T-helper 2 cell (primary cell): ENCODE measurements around the gene RUNX2.
A peak's percentile ranks its signal among the peaks of the same experiment; 100 is the strongest.

Experiments
- DNase-seq, 5 experiments: peaks; one replicate each; pipeline versions ENCODE4 v3.0.0 to v3.0.0-alpha.2; 2012 to 2022

Gene RUNX2

GRCh38 chr6:45681860-45682511 lies 353.9 kb downstream of the RUNX2 start:
- DNase-seq = peak in 1 of 5 experiments; percentile 88

- DNase-seq = no peak
Measured at GRCh38 chr6:45684476-45684875, 356.3 kb downstream of the RUNX2 start.

GRCh38 chr6:45685076-45685475 lies 356.9 kb downstream of the RUNX2 start:
- no peak for DNase-seq

- DNase-seq = no peak
Measured at GRCh38 chr6:45686841-45687569, 358.9 kb downstream of the RUNX2 start.

- DNase-seq = no peak
Measured at GRCh38 chr6:45687570-45687969, 359.4 kb downstream of the RUNX2 start.

GRCh38 chr6:45688180-45688579 lies 360.1 kb downstream of the RUNX2 start:
- DNase-seq = no peak

- no peak for DNase-seq
Measured at GRCh38 chr6:45689926-45690615, 361.9 kb downstream of the RUNX2 start.

- DNase-seq = no peak
Measured at GRCh38 chr6:45690846-45691245, 362.7 kb downstream of the RUNX2 start.

GRCh38 chr6:45691426-45691825 lies 363.3 kb downstream of the RUNX2 start:
- DNase-seq = no peak

- DNase-seq = no peak
Measured at GRCh38 chr6:45692021-45692420, 363.9 kb downstream of the RUNX2 start.

GRCh38 chr6:45696738-45697137 lies 368.6 kb downstream of the RUNX2 start:
- no peak for DNase-seq

GRCh38 chr6:45697605-45698004 lies 369.5 kb downstream of the RUNX2 start:
- peak in 1 of 5 experiments; percentile 50 for DNase-seq

- DNase-seq = no peak
Measured at GRCh38 chr6:45698046-45698445, 369.9 kb downstream of the RUNX2 start.

- DNase-seq = no peak
Measured at GRCh38 chr6:45699663-45700062, 371.5 kb downstream of the RUNX2 start.

- no peak for DNase-seq
Measured at GRCh38 chr6:45702849-45703739, 375.0 kb downstream of the RUNX2 start.

GRCh38 chr6:45704056-45704800 lies 376.1 kb downstream of the RUNX2 start:
- DNase-seq = no peak

GRCh38 chr6:45705137-45705855 lies 377.2 kb downstream of the RUNX2 start:
- DNase-seq = no peak

GRCh38 chr6:45706319-45706718 lies 378.2 kb downstream of the RUNX2 start:
- peak in 1 of 5 experiments; percentile 53 for DNase-seq

- DNase-seq = peak in 1 of 5 experiments; percentile 37
Measured at GRCh38 chr6:45707176-45707575, 379.0 kb downstream of the RUNX2 start.

GRCh38 chr6:45709781-45710220 lies 381.7 kb downstream of the RUNX2 start:
- DNase-seq = peak in 1 of 5 experiments; percentile 95

GRCh38 chr6:45710304-45710821 lies 382.2 kb downstream of the RUNX2 start:
- peak in 2 of 5 experiments; percentile 84 to 97 for DNase-seq
